Urothelium cell line (cell line): ENCODE results near the gene SLC10A7.

Experiments used
- DNase-seq: peaks from one replicate; pipeline ENCODE4 v3.0.0; 2011; ENCODE audit warnings: low spot score, mixed read lengths
- FAIRE-seq: peaks from 2 replicates; lab custom pipeline; 2011; peaks lifted over from hg19 to GRCh38; lab: Jason Lieb, UNC

Gene SLC10A7

GRCh38 chr4:146329050-146329716 is 192.6 kb downstream of the SLC10A7 start:
- DNase-seq (peak; percentile 12), FAIRE-seq (no peak)

GRCh38 chr4:146327859-146328650 is 193.7 kb downstream of the SLC10A7 start:
- no peak for FAIRE-seq
- no peak for DNase-seq

GRCh38 chr4:146318894-146319293 is 202.8 kb downstream of the SLC10A7 start:
- DNase-seq = no peak
- no peak for FAIRE-seq

GRCh38 chr4:146317783-146318182 is 204.0 kb downstream of the SLC10A7 start:
- DNase-seq (no peak), FAIRE-seq (no peak)

- DNase-seq (no peak), FAIRE-seq (no peak)
Observed at GRCh38 chr4:146315184-146315583, 206.6 kb downstream of the SLC10A7 start.

GRCh38 chr4:146311238-146311970 is 210.3 kb downstream of the SLC10A7 start:
- no peak for FAIRE-seq
- no peak for DNase-seq

- DNase-seq (no peak), FAIRE-seq (no peak)
Observed at GRCh38 chr4:146310319-146311021, 211.3 kb downstream of the SLC10A7 start.

- DNase-seq = no peak
- no peak for FAIRE-seq
Observed at GRCh38 chr4:146308951-146309350, 212.8 kb downstream of the SLC10A7 start.

GRCh38 chr4:146302822-146303221 is 218.9 kb downstream of the SLC10A7 start:
- FAIRE-seq (no peak), DNase-seq (no peak)

GRCh38 chr4:146299607-146300006 is 222.1 kb downstream of the SLC10A7 start:
- FAIRE-seq (no peak), DNase-seq (no peak)

- FAIRE-seq (no peak), DNase-seq (no peak)
Observed at GRCh38 chr4:146294776-146295175, 227.0 kb downstream of the SLC10A7 start.

GRCh38 chr4:146292508-146292907 is 229.2 kb downstream of the SLC10A7 start:
- FAIRE-seq (no peak), DNase-seq (no peak)

- FAIRE-seq = no peak
- DNase-seq = no peak
Observed at GRCh38 chr4:146291313-146291712, 230.4 kb downstream of the SLC10A7 start.

- FAIRE-seq (no peak), DNase-seq (no peak)
Observed at GRCh38 chr4:146288193-146288592, 233.5 kb downstream of the SLC10A7 start.

GRCh38 chr4:146285037-146285436 is 236.7 kb downstream of the SLC10A7 start:
- DNase-seq = no peak
- no peak for FAIRE-seq

GRCh38 chr4:146283758-146284651 is 237.7 kb downstream of the SLC10A7 start:
- FAIRE-seq = no peak
- DNase-seq = no peak

GRCh38 chr4:146282657-146283056 is 239.1 kb downstream of the SLC10A7 start:
- FAIRE-seq = no peak

GRCh38 chr4:146278986-146279385 is 242.8 kb downstream of the SLC10A7 start:
- DNase-seq (no peak), FAIRE-seq (no peak)

More at GRCh38 chr4:146282657-146283056, 239.1 kb downstream of the SLC10A7 start:
- DNase-seq = no peak

GRCh38 chr4:146275370-146275769 is 246.4 kb downstream of the SLC10A7 start:
- no peak for FAIRE-seq
- DNase-seq = no peak

- DNase-seq (no peak), FAIRE-seq (no peak)
Observed at GRCh38 chr4:146274774-146275173, 247.0 kb downstream of the SLC10A7 start.
